Skeletal muscle satellite cell (primary cell): ENCODE measurements around the gene ISM2. TPM values are rescaled to one million over a fixed set of nuclear protein-coding genes. Genes with fewer than 3 reads are reported as not detected.

Experiments
- small RNA-seq: library from RNA; depleted of rRNA; stranded (forward); fragments of <200 nt; gene quantifications from one replicate; pipeline ENCODE3, GENCODE V24; 2012

ISM2 gene

Small RNA genes within 50 kb of the gene (small RNA-seq; reads per million reads assigned to genes)
- not detected for gene RF00404
- not detected for gene RN7SL587P
